ENCODE measurements around the gene NAGLU.

- TF ChIP-seq CTCF (IDR thresholded peaks at IDR 0.05; ENCODE audit: low read depth, low read length, poor library complexity, severe bottlenecking) (no peak), EZH2phosphoT487 (IDR thresholded peaks at IDR 0.05; ENCODE audit: borderline replicate concordance, low read length) (no peak)
These were observed 7.4 kb downstream of the NAGLU start for GRCh38 chr17:42543190-42544079.

Data from DOHH2 (cell line).